H9 (cell line): ENCODE results near the gene PP2D1. TPM values are rescaled to one million over a fixed set of nuclear protein-coding genes. Genes with fewer than 3 reads are reported as not detected.

ENCODE experiments used
- DNase-seq: peaks from one replicate; pipeline ENCODE4 v3.0.0-alpha.2; 2017
- H2AFZ ChIP-seq: one replicate; pipeline ENCODE4 v1.6.1; 2013; ENCODE audit warnings: mild to moderate bottlenecking, low read length, control low read depth, moderate library complexity
- H2AK5ac ChIP-seq: 2 replicates; pipeline ENCODE4 v1.6.1; 2013; ENCODE audit warnings: low read length, control low read depth, mixed read lengths; ENCODE audit not compliant: insufficient read length
- H2BK120ac ChIP-seq: one replicate; pipeline ENCODE4 v1.6.1; 2013; ENCODE audit warnings: low read depth, mild to moderate bottlenecking, low read length, control low read depth, inconsistent platforms; ENCODE audit not compliant: poor library complexity, severe bottlenecking
- H2BK12ac ChIP-seq: 2 replicates; pipeline ENCODE4 v1.6.1; 2013; ENCODE audit warnings: low read length, control low read depth, mixed read lengths, low read depth; ENCODE audit not compliant: insufficient read length
- H2BK15ac ChIP-seq: 2 replicates; pipeline ENCODE4 v1.6.1; 2013; ENCODE audit warnings: low read depth, low read length, control low read depth
- H2BK20ac ChIP-seq: one replicate; pipeline ENCODE4 v1.6.1; 2013; ENCODE audit warnings: low read depth, mild to moderate bottlenecking, low read length, control low read depth, inconsistent platforms; ENCODE audit not compliant: poor library complexity, severe bottlenecking
- H2BK5ac ChIP-seq: 2 replicates; pipeline ENCODE4 v1.6.1; 2013; ENCODE audit warnings: low read length, control low read depth, mixed read lengths; ENCODE audit not compliant: insufficient read length
- H3K14ac ChIP-seq: 2 replicates; pipeline ENCODE4 v1.6.1; 2013; ENCODE audit warnings: low read length, control low read depth; ENCODE audit not compliant: insufficient read depth
- H3K18ac ChIP-seq: 2 replicates; pipeline ENCODE4 v1.6.1; 2013; ENCODE audit warnings: low read depth, mild to moderate bottlenecking, mixed read lengths, low read length, control low read depth; ENCODE audit not compliant: insufficient read length
- H3K23ac ChIP-seq: 2 replicates; pipeline ENCODE4 v1.6.1; 2013; ENCODE audit warnings: low read length, control low read depth, mixed read lengths, low read depth; ENCODE audit not compliant: insufficient read length
- H3K23me2 ChIP-seq: 2 replicates; pipeline ENCODE4 v1.6.1; 2013; ENCODE audit warnings: low read depth, mild to moderate bottlenecking, mixed read lengths, low read length, control low read depth; ENCODE audit not compliant: insufficient read length, poor library complexity, severe bottlenecking
- H3K27ac ChIP-seq: 2 replicates; pipeline ENCODE4 v1.5.1; 2013; ENCODE audit warnings: low read length, control low read depth, mixed read lengths, low read depth; ENCODE audit not compliant: insufficient read length
- H3K27me3 ChIP-seq: 2 replicates; pipeline ENCODE4 v1.6.1; 2013; ENCODE audit warnings: low read length, control low read depth, inconsistent platforms; ENCODE audit not compliant: insufficient read depth
- H3K4ac ChIP-seq: 2 replicates; pipeline ENCODE4 v1.6.1; 2013; ENCODE audit warnings: low read depth, mild to moderate bottlenecking, control low read depth, inconsistent platforms, low read length, moderate library complexity
- H3K4me1 ChIP-seq: 2 replicates; pipeline ENCODE4 v1.6.1; 2013; ENCODE audit warnings: low read length, control low read depth, inconsistent platforms; ENCODE audit not compliant: insufficient read depth
- H3K4me2 ChIP-seq: 2 replicates; pipeline ENCODE4 v1.6.1; 2013; ENCODE audit warnings: low read length, control low read depth, mixed read lengths; ENCODE audit not compliant: insufficient read length, insufficient read depth
- H3K56ac ChIP-seq: 2 replicates; pipeline ENCODE4 v1.6.1; 2013; ENCODE audit warnings: low read depth, mild to moderate bottlenecking, mixed read lengths, low read length, control low read depth; ENCODE audit not compliant: insufficient read length
- H3K79me1 ChIP-seq: 2 replicates; pipeline ENCODE4 v1.6.1; 2013; ENCODE audit warnings: low read depth, mild to moderate bottlenecking, moderate library complexity, low read length, control low read depth, inconsistent platforms; ENCODE audit not compliant: insufficient read depth, poor library complexity, severe bottlenecking
- H3K79me2 ChIP-seq: 2 replicates; pipeline ENCODE4 v1.6.1; 2013; ENCODE audit warnings: low read length, control low read depth, inconsistent platforms; ENCODE audit not compliant: insufficient read depth
- H3K9ac ChIP-seq: 2 replicates; pipeline ENCODE4 v1.6.1; 2013; ENCODE audit warnings: low read length, control low read depth, mixed read lengths; ENCODE audit not compliant: insufficient read length; ENCODE audit errors: extremely low read depth
- H3K9me3 ChIP-seq: one replicate; pipeline ENCODE4 v1.6.1; 2013; ENCODE audit warnings: low read depth, low read length, inconsistent platforms; ENCODE audit not compliant: control insufficient read depth
- H3T11ph ChIP-seq: one replicate; pipeline ENCODE4 v1.6.1; 2013; ENCODE audit warnings: mild to moderate bottlenecking, low read length, control low read depth, inconsistent platforms
- H4K20me1 ChIP-seq: one replicate; pipeline ENCODE4 v1.6.1; 2013; ENCODE audit not compliant: control insufficient read depth, insufficient read length, insufficient read depth
- H4K5ac ChIP-seq: 2 replicates; pipeline ENCODE4 v1.6.1; 2013; ENCODE audit warnings: low read depth, mild to moderate bottlenecking, mixed read lengths, low read length, control low read depth; ENCODE audit not compliant: insufficient read length
- H4K8ac ChIP-seq: replicated peaks from 2 replicates; pipeline ENCODE4 v1.6.1; 2013; ENCODE audit warnings: low read length, control low read depth, mixed read lengths, low read depth; ENCODE audit not compliant: insufficient read length
- H4K91ac ChIP-seq: 2 replicates; pipeline ENCODE4 v1.6.1; 2013; ENCODE audit warnings: low read depth, mild to moderate bottlenecking, moderate library complexity, mixed read lengths, low read length, control low read depth; ENCODE audit not compliant: insufficient read length
- H3K27ac Mint-ChIP-seq, 3 experiments: 2 replicates in 2 of 3; 3 replicates in 1 of 3; pipeline ENCODE4 v1.8.0; 2020 to 2021; ENCODE audit warnings: mixed read lengths in 3 of 3, mild to moderate bottlenecking in 1 of 3, moderate library complexity in 1 of 3
- H3K27me3 Mint-ChIP-seq: 2 replicates; pipeline ENCODE4 v1.8.0; 2021; ENCODE audit warnings: low read depth, mild to moderate bottlenecking, moderate library complexity, mixed read lengths
- H3K36me3 Mint-ChIP-seq, 3 experiments: 2 replicates in 2 of 3; 3 replicates in 1 of 3; pipeline ENCODE4 v1.8.0; 2020 to 2021; ENCODE audit warnings: low read depth in 3 of 3, mixed read lengths in 3 of 3; ENCODE audit not compliant: insufficient read depth in 1 of 3
- H3K4me1 Mint-ChIP-seq, 2 experiments: 2 replicates each; pipeline ENCODE4 v1.8.0; 2020; ENCODE audit warnings: mixed read lengths in 2 of 2
- H3K4me3 Mint-ChIP-seq, 2 experiments: 2 replicates in 1 of 2; 3 replicates in 1 of 2; pipeline ENCODE4 v1.8.0; 2020 to 2021; ENCODE audit warnings: mild to moderate bottlenecking in 2 of 2, mixed read lengths in 2 of 2, moderate library complexity in 1 of 2
- H3K9me3 Mint-ChIP-seq, 2 experiments: 2 replicates in 1 of 2; 3 replicates in 1 of 2; pipeline ENCODE4 v1.8.0; 2020; ENCODE audit warnings: mild to moderate bottlenecking in 2 of 2, mixed read lengths in 2 of 2, moderate library complexity in 1 of 2
- WGBS: extraction: QIAGEN DNeasy Blood & Tissue Kit; methylation state at CpG from one replicate; pipeline ENCODE4 v1.1.7; 2013; ENCODE audit warnings: missing lambda C conversion rate, low lambda C conversion rate, mixed read lengths; ENCODE audit not compliant: insufficient read length; ENCODE audit errors: extremely low coverage; 5-methylcytosine and 5-hydroxymethylcytosine counted together
- total RNA-seq: library from RNA; stranded (reverse); gene quantifications from 2 replicates; pipeline ENCODE4 v1.2.1, GENCODE V29; 2021
- TF ChIP-seq, protein P1 (sequence below): fragments of 200-600 bp; sonication (generic); conservative IDR thresholded peaks from 3 replicates; pipeline ENCODE4 v1.8.0; 2021; ENCODE audit warnings: antibody characterized with exemption, mild to moderate bottlenecking

Gene PP2D1
- total RNA-seq, 1 experiment from 2014 or later: not detected

DNA sequence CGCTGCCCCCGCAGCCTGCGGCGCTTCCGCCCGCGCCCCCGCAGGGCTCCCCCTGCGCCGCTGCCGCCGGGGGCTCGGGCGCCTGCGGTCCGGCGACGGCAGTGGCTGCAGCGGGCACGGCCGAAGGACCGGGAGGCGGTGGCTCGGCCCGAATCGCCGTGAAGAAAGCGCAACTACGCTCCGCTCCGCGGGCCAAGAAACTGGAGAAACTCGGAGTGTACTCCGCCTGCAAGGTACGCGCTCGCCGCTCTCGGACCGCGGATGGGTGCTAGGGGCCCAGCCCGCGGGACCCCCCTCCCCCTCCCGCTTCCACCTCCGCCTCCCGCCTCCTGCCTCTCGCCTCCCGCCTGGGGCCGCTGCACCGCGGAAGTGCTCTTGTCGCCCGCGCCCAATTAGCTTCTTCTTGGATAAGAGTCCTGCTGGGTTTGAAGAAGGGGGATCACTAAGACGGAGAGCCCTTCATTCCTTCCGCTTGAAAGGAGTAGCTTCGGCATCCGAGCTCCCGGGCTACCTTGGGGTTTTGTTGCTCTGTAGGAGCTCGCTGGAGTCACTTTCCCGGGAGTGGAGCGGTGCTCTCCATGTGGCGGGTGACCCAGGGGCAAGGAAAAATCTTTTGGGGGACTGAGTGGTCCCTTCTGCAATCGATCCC is 28.6 kb upstream of the PP2D1 start:
- no peak overlapping the region for H3K27ac Mint-ChIP-seq
- no peak overlapping the region for H2BK5ac ChIP-seq
- H3K4me3 Mint-ChIP-seq: peak overlapping the region; percentile 86 to 92

More for the DNA sequence above, 28.6 kb upstream of the PP2D1 start:
- TF ChIP-seq, protein P1, sequence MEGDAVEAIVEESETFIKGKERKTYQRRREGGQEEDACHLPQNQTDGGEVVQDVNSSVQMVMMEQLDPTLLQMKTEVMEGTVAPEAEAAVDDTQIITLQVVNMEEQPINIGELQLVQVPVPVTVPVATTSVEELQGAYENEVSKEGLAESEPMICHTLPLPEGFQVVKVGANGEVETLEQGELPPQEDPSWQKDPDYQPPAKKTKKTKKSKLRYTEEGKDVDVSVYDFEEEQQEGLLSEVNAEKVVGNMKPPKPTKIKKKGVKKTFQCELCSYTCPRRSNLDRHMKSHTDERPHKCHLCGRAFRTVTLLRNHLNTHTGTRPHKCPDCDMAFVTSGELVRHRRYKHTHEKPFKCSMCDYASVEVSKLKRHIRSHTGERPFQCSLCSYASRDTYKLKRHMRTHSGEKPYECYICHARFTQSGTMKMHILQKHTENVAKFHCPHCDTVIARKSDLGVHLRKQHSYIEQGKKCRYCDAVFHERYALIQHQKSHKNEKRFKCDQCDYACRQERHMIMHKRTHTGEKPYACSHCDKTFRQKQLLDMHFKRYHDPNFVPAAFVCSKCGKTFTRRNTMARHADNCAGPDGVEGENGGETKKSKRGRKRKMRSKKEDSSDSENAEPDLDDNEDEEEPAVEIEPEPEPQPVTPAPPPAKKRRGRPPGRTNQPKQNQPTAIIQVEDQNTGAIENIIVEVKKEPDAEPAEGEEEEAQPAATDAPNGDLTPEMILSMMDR: 0 out of 3 replicates have a peak, but pooled peaks have one; percentile 8
- H3T11ph ChIP-seq: no peak overlapping the region
- no peaks in the 10 kb centered on the region for H3K79me2 ChIP-seq
- no peak overlapping the region for H3K18ac ChIP-seq
- no peak overlapping the region for H4K5ac ChIP-seq
- H3K9me3 ChIP-seq: no peaks in the 10 kb centered on the region
- H2BK120ac ChIP-seq: no peak overlapping the region
- H3K23me2 ChIP-seq: peaks cover 12% of the 10 kb centered on the region
- DNase-seq: peak; percentile 71
- H3K4me1 Mint-ChIP-seq: peaks cover 17 to 27% of the 10 kb centered on the region in 2 experiments
- no peak overlapping the region for H4K91ac ChIP-seq
- no peaks in the 10 kb centered on the region for H4K20me1 ChIP-seq
- peaks cover 17% of the 10 kb centered on the region for H3K27me3 Mint-ChIP-seq
- no peak overlapping the region for H3K14ac ChIP-seq
- no peak overlapping the region for H3K9ac ChIP-seq
- no peaks in the 10 kb centered on the region for H3K36me3 Mint-ChIP-seq
- no peaks in the 10 kb centered on the region for H3K79me1 ChIP-seq
- no peaks in the 10 kb centered on the region for H3K9me3 Mint-ChIP-seq
- no peak overlapping the region for H3K56ac ChIP-seq
- H3K27me3 ChIP-seq: no peaks in the 10 kb centered on the region
- WGBS: no CpG with 5 or more reads among the region's 64 CpGs
- H3K4me2 ChIP-seq: peak overlapping the region; percentile 51
- no peaks in the 10 kb centered on the region for H3K4me1 ChIP-seq
- no peak overlapping the region for H2AK5ac ChIP-seq
- H2AFZ ChIP-seq: no peak overlapping the region
- no peak overlapping the region for H3K27ac ChIP-seq
- no peak overlapping the region for H3K4ac ChIP-seq
- H2BK15ac ChIP-seq: no peak overlapping the region
- no peak overlapping the region for H2BK20ac ChIP-seq
- no peak overlapping the region for H2BK12ac ChIP-seq
- no peak overlapping the region for H3K23ac ChIP-seq
- no peak overlapping the region for H4K8ac ChIP-seq
